Gastrocnemius medialis (tissue), 4 donors: ENCODE results near the gene L3MBTL2. TPM values are rescaled to one million over a fixed set of nuclear protein-coding genes. Genes with fewer than 3 reads are reported as not detected.
A peak's percentile ranks its signal among the peaks of the same experiment; 100 is the strongest.

Source experiments
- ATAC-seq, 2 donors: fragments of 150-250 bp; one replicate each; pipeline ENCODE4 v1.9.1; 2016
- DNase-seq, 2 donors: peaks; one replicate each; pipeline ENCODE4 v3.0.0-alpha.2; 2019
- H3K27ac ChIP-seq, 4 donors: fragments of 200-600 bp; sonication (generic); 1 replicate in 1 of 4; 2 replicates in 3 of 4; pipeline ENCODE4 v1.5.1; 2016 to 2018; ENCODE audit warnings: mild to moderate bottlenecking in 2 of 4, moderate library complexity in 1 of 4
- H3K27me3 ChIP-seq, 3 donors: fragments of 200-600 bp; sonication (generic) in 2 of 3; 1 replicate in 1 of 3; 2 replicates in 2 of 3; pipeline versions ENCODE4 v1.5.1 to v1.6.0; 2016 to 2019; ENCODE audit warnings: mild to moderate bottlenecking in 1 of 3, moderate library complexity in 1 of 3
- H3K36me3 ChIP-seq, 2 donors: fragments of 200-600 bp; sonication (generic) in 1 of 2; one replicate each; pipeline ENCODE4 v1.5.1; 2017 to 2018
- H3K4me1 ChIP-seq, 2 donors: fragments of 200-600 bp; sonication (generic) in 1 of 2; one replicate each; pipeline ENCODE4 v1.5.1; 2016 to 2017; ENCODE audit warnings: mild to moderate bottlenecking in 2 of 2
- H3K4me3 ChIP-seq, 4 donors: fragments of 200-600 bp; sonication (generic) in 3 of 4; 1 replicate in 1 of 4; 2 replicates in 3 of 4; pipeline ENCODE4 v1.5.1; 2016 to 2019; ENCODE audit warnings: mild to moderate bottlenecking in 2 of 4
- H3K9me3 ChIP-seq, 3 donors: fragments of 200-600 bp; sonication (generic) in 2 of 3; 1 replicate in 1 of 3; 2 replicates in 2 of 3; pipeline ENCODE4 v1.5.1; 2016 to 2019
- POLR2A ChIP-seq, 2 donors: fragments of 450-650 bp; IDR thresholded peaks; one replicate each; pipeline ENCODE4 v1.6.1; 2017; ENCODE audit warnings: antibody characterized with exemption in 2 of 2, mild to moderate bottlenecking in 2 of 2, moderate library complexity in 2 of 2
- in situ Hi-C, 4 donors: fragments of 200-750 bp; cut with MboI; loops; one replicate each; pipeline versions ENCODE4 v1.15.0 to v1.8.0; 2017; ENCODE audit warnings: low sequenced_read_pairs in 4 of 4
- intact Hi-C: fragments of 100-400 bp; cut with DNase I; formaldehyde crosslinking; loops from one replicate; pipeline ENCODE4 v1.15.1; 2023; ENCODE audit warnings: low total_unique reads
- total RNA-seq, 4 donors: library from RNA; depleted of rRNA; stranded (reverse); fragments of >200 nt; gene quantifications; one replicate each; pipeline versions ENCODE4 v1.1.0 to v1.2.3, GENCODE V29; 2016
- TF ChIP-seq, protein P1 (sequence below), 5 experiments: fragments of 450-650 bp in 3 of 5; fragments of 200-600 bp in 2 of 5; sonication (generic) in 2 of 5; IDR thresholded peaks in 4 of 5; conservative IDR thresholded peaks in 1 of 5; 1 replicate in 4 of 5; 2 replicates in 1 of 5; pipeline ENCODE4 v1.5.1; 2016 to 2019; ENCODE audit warnings: antibody characterized with exemption in 5 of 5, mild to moderate bottlenecking in 3 of 5, moderate library complexity in 3 of 5

Gene L3MBTL2
- total RNA-seq, 4 donors from 2014 or later = 4.8 to 14.4 (median 12.4) TPM

GRCh38 chr22:41216984-41217383, 11.9 kb downstream of the L3MBTL2 start:
- intact Hi-C loops = no loop called here
- H3K27ac ChIP-seq = peak overlapping the region; percentile 55 to 69 (median 66)
- DNase-seq = no peak
- TF ChIP-seq, protein P1, sequence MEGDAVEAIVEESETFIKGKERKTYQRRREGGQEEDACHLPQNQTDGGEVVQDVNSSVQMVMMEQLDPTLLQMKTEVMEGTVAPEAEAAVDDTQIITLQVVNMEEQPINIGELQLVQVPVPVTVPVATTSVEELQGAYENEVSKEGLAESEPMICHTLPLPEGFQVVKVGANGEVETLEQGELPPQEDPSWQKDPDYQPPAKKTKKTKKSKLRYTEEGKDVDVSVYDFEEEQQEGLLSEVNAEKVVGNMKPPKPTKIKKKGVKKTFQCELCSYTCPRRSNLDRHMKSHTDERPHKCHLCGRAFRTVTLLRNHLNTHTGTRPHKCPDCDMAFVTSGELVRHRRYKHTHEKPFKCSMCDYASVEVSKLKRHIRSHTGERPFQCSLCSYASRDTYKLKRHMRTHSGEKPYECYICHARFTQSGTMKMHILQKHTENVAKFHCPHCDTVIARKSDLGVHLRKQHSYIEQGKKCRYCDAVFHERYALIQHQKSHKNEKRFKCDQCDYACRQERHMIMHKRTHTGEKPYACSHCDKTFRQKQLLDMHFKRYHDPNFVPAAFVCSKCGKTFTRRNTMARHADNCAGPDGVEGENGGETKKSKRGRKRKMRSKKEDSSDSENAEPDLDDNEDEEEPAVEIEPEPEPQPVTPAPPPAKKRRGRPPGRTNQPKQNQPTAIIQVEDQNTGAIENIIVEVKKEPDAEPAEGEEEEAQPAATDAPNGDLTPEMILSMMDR (IDR thresholded peaks at IDR 0.05 in 4 of 5, conservative IDR thresholded peaks at IDR 0.05 in 1 of 5) = no peak
- TF ChIP-seq POLR2A (IDR thresholded peaks at IDR 0.05) = no peak
- no peak for ATAC-seq
- H3K4me1 ChIP-seq = no peaks in the 10 kb centered on the region
- H3K27me3 ChIP-seq = no peaks in the 10 kb centered on the region
- peaks cover 0 to 59% of the 10 kb centered on the region in 2 donors for H3K36me3 ChIP-seq
- in situ Hi-C loops = no loop called here
- H3K4me3 ChIP-seq = peak overlapping the region in 1 of 4 donors; percentile 7
- H3K9me3 ChIP-seq = no peaks in the 10 kb centered on the region

DNA sequence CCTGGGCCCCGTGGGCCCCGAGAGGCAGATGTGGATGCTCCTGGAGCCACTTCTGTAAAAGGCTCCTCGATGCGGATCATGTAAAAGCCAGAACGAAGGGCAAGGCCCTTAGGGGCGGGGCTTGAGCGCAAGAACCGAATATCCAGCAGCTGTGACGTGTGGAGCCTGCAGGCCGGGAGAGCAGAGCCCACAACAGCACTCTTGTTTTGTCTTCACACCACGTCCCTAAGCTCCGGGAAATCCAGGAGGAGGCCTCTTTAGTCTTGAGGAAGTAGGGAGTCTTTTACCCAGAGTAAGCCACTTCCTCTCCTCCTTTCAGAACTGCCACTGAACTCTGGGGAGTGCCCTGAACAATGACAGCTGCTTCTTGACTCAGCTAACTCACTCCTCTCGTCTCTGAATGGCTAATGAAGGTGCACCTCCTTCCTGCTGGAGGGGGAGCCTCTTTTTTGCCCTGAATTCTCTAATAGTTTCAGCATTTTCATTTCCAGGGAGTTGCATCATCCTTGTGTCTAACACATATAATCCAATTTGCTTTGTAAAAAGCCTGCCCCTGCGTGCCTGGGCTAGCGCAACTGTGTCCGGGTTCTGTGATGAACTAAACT, 12.5 kb downstream of the L3MBTL2 start:
- Histone ChIP-seq H3K4me1 (no peaks in the 10 kb centered on the region), H3K36me3 (peaks cover 0 to 62% of the 10 kb centered on the region in 2 donors), H3K27me3 (no peaks in the 10 kb centered on the region), H3K9me3 (no peaks in the 10 kb centered on the region), H3K4me3 (peak overlapping the region in 2 of 4 donors; percentile 7 to 19), H3K27ac (peak overlapping the region; percentile 55 to 69 (median 66))
- DNase-seq = peak; percentile 33 to 52
- TF ChIP-seq, protein P1 (IDR thresholded peaks at IDR 0.05 in 4 of 5, conservative IDR thresholded peaks at IDR 0.05 in 1 of 5) = no peak
- TF ChIP-seq POLR2A (IDR thresholded peaks at IDR 0.05) = peak in 1 of 2 donors; percentile 31
- in situ Hi-C loops (no loop called here), intact Hi-C loops (no loop called here)
- ATAC-seq = peak; percentile 83 to 84

DNA sequence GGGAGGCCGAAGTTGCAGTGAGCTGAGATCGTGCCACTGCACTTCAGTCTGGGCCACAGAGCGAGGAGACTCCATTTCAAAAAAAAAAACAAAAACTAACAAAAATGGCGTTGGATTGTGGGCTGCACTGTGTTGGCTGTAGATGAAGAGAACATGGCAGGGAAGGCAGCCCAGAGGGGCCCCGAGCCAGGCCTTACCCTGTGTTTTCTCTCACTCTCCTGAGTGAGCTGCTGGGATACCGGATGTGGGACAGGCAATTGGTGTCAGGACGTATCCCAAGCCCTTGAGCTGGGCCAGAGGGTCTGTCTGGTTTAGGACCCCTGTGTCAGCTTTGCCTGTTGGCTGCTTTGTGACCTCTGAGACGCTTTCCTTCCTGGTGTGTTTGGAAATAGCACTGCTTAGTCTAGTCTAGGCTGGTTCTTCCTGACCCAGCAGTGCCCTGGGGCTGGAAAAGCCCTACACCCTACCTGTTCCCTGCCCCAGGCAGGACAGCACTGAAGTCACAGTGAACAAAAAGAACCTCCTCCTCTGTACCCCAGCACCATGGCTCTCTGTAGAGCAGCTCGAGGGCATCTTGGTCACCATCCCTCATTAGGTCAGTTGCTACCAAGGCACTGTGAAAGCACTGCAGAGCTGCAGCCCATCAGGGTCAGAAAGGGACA, 17.9 kb downstream of the L3MBTL2 start:
- Histone ChIP-seq H3K27ac (no peak overlapping the region), H3K9me3 (no peaks in the 10 kb centered on the region), H3K27me3 (no peaks in the 10 kb centered on the region), H3K4me3 (no peak overlapping the region), H3K36me3 (peaks cover 0 to 83% of the 10 kb centered on the region in 2 donors), H3K4me1 (no peaks in the 10 kb centered on the region)
- ATAC-seq = no peak
- no peak for DNase-seq
- intact Hi-C loops (no loop called here), in situ Hi-C loops (no loop called here)
- TF ChIP-seq, protein P1 (IDR thresholded peaks at IDR 0.05 in 4 of 5, conservative IDR thresholded peaks at IDR 0.05 in 1 of 5) = no peak
- TF ChIP-seq POLR2A (IDR thresholded peaks at IDR 0.05) = no peak

DNA sequence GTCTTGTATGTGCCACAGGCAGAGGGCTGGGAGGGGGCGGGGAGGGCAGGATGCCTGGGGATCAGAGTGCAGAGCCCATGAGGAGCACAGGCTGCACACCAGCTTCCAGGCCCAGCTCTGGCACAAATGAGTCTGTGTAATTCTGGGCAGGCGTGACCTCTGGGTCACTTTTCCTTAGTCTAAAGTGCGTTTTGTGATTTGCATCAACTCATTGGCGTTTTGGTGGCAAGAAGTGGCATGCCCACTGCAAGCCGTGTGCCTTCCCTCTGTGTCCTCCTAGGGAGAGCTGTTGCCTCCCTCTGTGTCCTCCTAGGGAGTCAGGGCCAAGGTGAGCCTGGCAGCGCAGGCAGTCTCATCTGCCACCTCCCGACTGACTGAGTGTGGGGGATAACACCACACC, 18.4 kb downstream of the L3MBTL2 start:
- H3K4me1 ChIP-seq = no peaks in the 10 kb centered on the region
- H3K27ac ChIP-seq = no peak overlapping the region
- in situ Hi-C loops (no loop called here), intact Hi-C loops (no loop called here)
- H3K27me3 ChIP-seq = no peaks in the 10 kb centered on the region
- peaks cover 0 to 88% of the 10 kb centered on the region in 2 donors for H3K36me3 ChIP-seq
- no peak for ATAC-seq
- DNase-seq = no peak
- TF ChIP-seq, protein P1 (IDR thresholded peaks at IDR 0.05 in 4 of 5, conservative IDR thresholded peaks at IDR 0.05 in 1 of 5) = no peak
- no peak for TF ChIP-seq POLR2A (IDR thresholded peaks at IDR 0.05)
- no peak overlapping the region for H3K4me3 ChIP-seq
- H3K9me3 ChIP-seq = no peaks in the 10 kb centered on the region
